Naive thymus-derived CD4-positive, alpha-beta T cell (primary cell): Measurements from ENCODE around the gene ZBTB48. TPM values are rescaled to one million over a fixed set of nuclear protein-coding genes. Genes with fewer than 3 reads are reported as not detected.

Source experiments
- ATAC-seq: fragments of 150-1000 bp; cut with Tn5 transposase; 2 replicates; pipeline ENCODE4 v1.10.0; 2021; ENCODE audit warnings: mild to moderate bottlenecking, moderate library complexity
- CTCF ChIA-PET: fragments of 350-600 bp; sonication (Branson Sonifier 250); formaldehyde crosslinking; loops from one replicate; lab custom pipeline; 2021; ENCODE audit warnings: antibody characterized with exemption; lab: Charles Lee
- POLR2A ChIA-PET: fragments of 350-600 bp; sonication (Branson Sonifier 250); formaldehyde crosslinking; loops from one replicate; lab custom pipeline; 2021; ENCODE audit warnings: antibody characterized with exemption, inconsistent platforms; lab: Charles Lee
- DNase-seq, 9 donors: peaks; one replicate each; pipeline versions ENCODE4 v3.0.0 to v3.0.0-alpha.2; 2020 to 2022; ENCODE audit warnings: mixed read lengths in 1 of 9
- H3K27ac ChIP-seq: one replicate; pipeline ENCODE4 v1.7.0; 2013; ENCODE audit warnings: mild to moderate bottlenecking, low read depth, low read length, moderate library complexity
- H3K27me3 ChIP-seq, 2 donors: one replicate each; pipeline ENCODE4 v1.7.0; 2013; ENCODE audit warnings: low read length in 2 of 2, mild to moderate bottlenecking in 2 of 2, moderate library complexity in 2 of 2; ENCODE audit not compliant: control insufficient read depth in 2 of 2, insufficient read depth in 2 of 2
- H3K36me3 ChIP-seq, 3 experiments: 1 replicate in 2 of 3; 2 replicates in 1 of 3; pipeline ENCODE4 v1.7.0; 2013; ENCODE audit warnings: low read length in 3 of 3, mild to moderate bottlenecking in 3 of 3, moderate library complexity in 1 of 3; ENCODE audit not compliant: insufficient read depth in 3 of 3, control insufficient read depth in 2 of 3
- H3K4me1 ChIP-seq, 2 donors: one replicate each; pipeline ENCODE4 v1.7.0; 2013; ENCODE audit warnings: low read length in 2 of 2, mild to moderate bottlenecking in 2 of 2, moderate library complexity in 1 of 2; ENCODE audit not compliant: control insufficient read depth in 2 of 2, insufficient read depth in 2 of 2
- H3K4me3 ChIP-seq: 2 replicates; pipeline ENCODE4 v1.7.0; 2013; ENCODE audit warnings: mild to moderate bottlenecking, low read length
- H3K9me3 ChIP-seq, 3 experiments: 1 replicate in 2 of 3; 2 replicates in 1 of 3; pipeline ENCODE4 v1.7.0; 2013; ENCODE audit warnings: low read length in 3 of 3; ENCODE audit not compliant: control insufficient read depth in 2 of 3
- H3K27ac Mint-ChIP-seq, 9 donors: one replicate each; pipeline ENCODE4 v1.8.0; 2020 to 2022; ENCODE audit warnings: mixed read lengths in 9 of 9, mild to moderate bottlenecking in 8 of 9, moderate library complexity in 5 of 9, inconsistent platforms in 2 of 9
- H3K27me3 Mint-ChIP-seq, 5 donors: one replicate each; pipeline ENCODE4 v1.8.0; 2021 to 2022; ENCODE audit warnings: mixed read lengths in 5 of 5, mild to moderate bottlenecking in 1 of 5
- H3K36me3 Mint-ChIP-seq, 5 donors: one replicate each; pipeline ENCODE4 v1.8.0; 2020 to 2022; ENCODE audit warnings: mixed read lengths in 5 of 5, mild to moderate bottlenecking in 3 of 5, inconsistent platforms in 1 of 5
- H3K4me1 Mint-ChIP-seq, 7 donors: one replicate each; pipeline ENCODE4 v1.8.0; 2020 to 2022; ENCODE audit warnings: mixed read lengths in 7 of 7, mild to moderate bottlenecking in 3 of 7, inconsistent platforms in 1 of 7
- H3K4me3 Mint-ChIP-seq, 10 donors: one replicate each; pipeline ENCODE4 v1.8.0; 2020 to 2022; ENCODE audit warnings: mild to moderate bottlenecking in 10 of 10, mixed read lengths in 10 of 10, moderate library complexity in 6 of 10, inconsistent platforms in 2 of 10
- H3K9me3 Mint-ChIP-seq, 11 donors: one replicate each; pipeline ENCODE4 v1.8.0; 2020 to 2022; ENCODE audit warnings: mixed read lengths in 11 of 11, mild to moderate bottlenecking in 4 of 11, inconsistent platforms in 1 of 11, moderate library complexity in 1 of 11
- intact Hi-C, 2 donors: fragments of 100-400 bp; cut with micrococcal nuclease; formaldehyde crosslinking; loops; one replicate each; pipeline ENCODE4 v1.15.1; 2023
- polyA plus RNA-seq, 2 donors: library from polyadenylated mRNA; unstranded; fragments of 300-500 nt; fragmentation: Illumina TruSeq; gene quantifications; one replicate each; pipeline ENCODE4 v1.2.3, GENCODE V29; 2021
- total RNA-seq, 6 experiments: library from RNA in 5 of 6; stranded (reverse) in 5 of 6; gene quantifications; 1 replicate in 5 of 6; 2 replicates in 1 of 6; pipeline ENCODE4 v1.2.3 and lab custom pipeline; 2021 to 2026

ZBTB48 gene
- total and polyA plus RNA-seq, 7 experiments from 2014 or later = 18.5 to 70.4 (median 40.8) TPM

DNA sequence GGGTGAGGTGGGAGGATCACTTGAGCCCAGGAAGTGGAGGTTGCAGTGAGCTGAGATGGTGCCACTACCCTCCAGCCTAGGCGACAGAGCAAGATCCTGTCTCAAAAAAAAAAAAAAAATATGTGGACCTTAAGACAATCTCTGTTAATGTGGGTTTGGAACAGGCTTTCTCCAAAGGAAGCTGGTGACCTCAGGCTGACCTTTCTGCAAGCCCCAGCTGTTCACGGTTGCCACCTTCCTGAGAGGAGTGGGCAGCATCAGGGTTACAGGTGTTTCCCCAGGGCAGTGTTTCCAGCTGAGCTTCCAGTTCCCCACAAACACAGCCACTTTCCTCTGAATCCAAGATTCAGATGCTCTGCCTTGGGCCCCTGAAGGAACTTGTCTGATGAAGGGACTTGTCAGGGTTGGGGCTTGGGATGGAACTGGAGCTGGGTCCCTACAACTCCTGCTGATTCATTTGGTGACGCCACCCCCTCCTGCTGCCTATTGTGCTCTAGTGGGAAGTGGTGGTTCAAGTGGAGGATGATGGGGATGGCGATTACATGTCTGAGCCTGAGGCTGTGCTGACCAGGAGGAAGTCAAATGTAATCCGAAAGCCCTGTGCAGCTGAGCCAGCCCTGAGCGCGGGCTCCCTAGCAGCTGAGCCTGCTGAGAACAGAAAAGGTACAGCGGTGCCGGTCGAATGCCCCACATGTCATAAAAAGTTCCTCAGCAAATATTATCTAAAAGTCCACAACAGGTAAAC, 1.9 kb downstream of the ZBTB48 start:
- Histone ChIP-seq H3K27me3 (no peaks in the 10 kb centered on the region), H3K4me1 (peaks cover 25 to 27% of the 10 kb centered on the region in 2 donors), H3K27ac (peak overlapping the region; percentile 38), H3K4me3 (no peak overlapping the region), H3K36me3 (peaks cover 0 to 9% (median 0%) of the 10 kb centered on the region in 3 experiments), H3K9me3 (no peaks in the 10 kb centered on the region)
- POLR2A ChIA-PET = interaction anchor here (0.7 to 6.9 kb wide), 8 partner anchors 20 to 122 kb away, joined by 3 to 153 read pairs (median 5); partner anchors contain the start of genes KLHL21, NOL9 and TAS1R1
- H3K4me3 Mint-ChIP-seq = peak overlapping the region; percentile 52 to 97 (median 88)
- ATAC-seq = peak; percentile 36
- H3K4me1 Mint-ChIP-seq = peaks cover 34 to 50% (median 40%) of the 10 kb centered on the region in 7 donors
- intact Hi-C loops = no loop called here
- peak overlapping the region; percentile 43 to 98 (median 91) for H3K27ac Mint-ChIP-seq
- H3K36me3 Mint-ChIP-seq = peaks cover 0 to 4% (median 0%) of the 10 kb centered on the region in 5 donors
- CTCF ChIA-PET = interaction anchor here (0.6 to 1.3 kb wide), 7 partner anchors 29 to 1262 kb away, joined by 3 to 4 read pairs (median 3); no protein-coding TSS in a partner anchor
- H3K9me3 Mint-ChIP-seq = peaks cover 0 to 2% (median 0%) of the 10 kb centered on the region in 11 donors
- H3K27me3 Mint-ChIP-seq = no peaks in the 10 kb centered on the region
- no peak for DNase-seq

DNA sequence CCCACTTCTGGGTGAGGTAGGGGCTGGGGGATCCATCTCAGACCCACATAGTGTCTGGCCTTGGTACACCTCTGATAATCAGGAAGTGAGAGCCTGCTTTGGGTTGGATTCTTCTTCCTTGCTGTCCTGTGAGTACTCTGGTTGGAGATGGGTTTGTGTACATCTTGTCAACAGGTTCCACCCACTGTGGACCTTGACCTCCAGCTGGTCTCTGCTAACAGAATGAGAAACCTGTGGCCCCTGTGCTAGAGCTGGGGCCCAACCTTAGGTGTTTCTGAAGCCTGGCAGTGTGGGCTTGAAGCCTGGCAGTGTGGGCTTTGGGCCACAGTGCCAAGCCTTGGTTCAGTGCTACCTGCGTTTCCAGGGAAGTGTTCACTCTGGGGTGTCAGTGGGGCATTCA, 2.6 kb downstream of the ZBTB48 start:
- ChIA-PET POLR2A (interaction anchor here (3.2 to 6.9 kb wide), 2 partner anchors 19 to 28 kb away, joined by 21 to 153 read pairs; partner anchors contain the start of genes KLHL21, NOL9 and TAS1R1), CTCF (interaction anchor here (0.6 to 1.1 kb wide), 2 partner anchors 29 to 30 kb away, joined by 3 to 4 read pairs; no protein-coding TSS in a partner anchor)
- Histone ChIP-seq H3K27ac (peak overlapping the region; percentile 38), H3K27me3 (no peaks in the 10 kb centered on the region), H3K4me3 (no peak overlapping the region), H3K4me1 (peaks cover 27 to 31% of the 10 kb centered on the region in 2 donors), H3K36me3 (peaks cover 0 to 9% (median 0%) of the 10 kb centered on the region in 3 experiments), H3K9me3 (no peaks in the 10 kb centered on the region)
- peak overlapping the region in 8 of 9 donors; percentile 26 to 98 (median 74) for H3K27ac Mint-ChIP-seq
- ATAC-seq (no peak), DNase-seq (no peak)
- H3K36me3 Mint-ChIP-seq = peaks cover 0 to 4% (median 0%) of the 10 kb centered on the region in 5 donors
- peaks cover 0 to 2% (median 0%) of the 10 kb centered on the region in 11 donors for H3K9me3 Mint-ChIP-seq
- H3K27me3 Mint-ChIP-seq = no peaks in the 10 kb centered on the region
- peaks cover 35 to 56% (median 44%) of the 10 kb centered on the region in 7 donors for H3K4me1 Mint-ChIP-seq
- peak overlapping the region; percentile 52 to 97 (median 72) for H3K4me3 Mint-ChIP-seq
- intact Hi-C loops = no loop called here

DNA sequence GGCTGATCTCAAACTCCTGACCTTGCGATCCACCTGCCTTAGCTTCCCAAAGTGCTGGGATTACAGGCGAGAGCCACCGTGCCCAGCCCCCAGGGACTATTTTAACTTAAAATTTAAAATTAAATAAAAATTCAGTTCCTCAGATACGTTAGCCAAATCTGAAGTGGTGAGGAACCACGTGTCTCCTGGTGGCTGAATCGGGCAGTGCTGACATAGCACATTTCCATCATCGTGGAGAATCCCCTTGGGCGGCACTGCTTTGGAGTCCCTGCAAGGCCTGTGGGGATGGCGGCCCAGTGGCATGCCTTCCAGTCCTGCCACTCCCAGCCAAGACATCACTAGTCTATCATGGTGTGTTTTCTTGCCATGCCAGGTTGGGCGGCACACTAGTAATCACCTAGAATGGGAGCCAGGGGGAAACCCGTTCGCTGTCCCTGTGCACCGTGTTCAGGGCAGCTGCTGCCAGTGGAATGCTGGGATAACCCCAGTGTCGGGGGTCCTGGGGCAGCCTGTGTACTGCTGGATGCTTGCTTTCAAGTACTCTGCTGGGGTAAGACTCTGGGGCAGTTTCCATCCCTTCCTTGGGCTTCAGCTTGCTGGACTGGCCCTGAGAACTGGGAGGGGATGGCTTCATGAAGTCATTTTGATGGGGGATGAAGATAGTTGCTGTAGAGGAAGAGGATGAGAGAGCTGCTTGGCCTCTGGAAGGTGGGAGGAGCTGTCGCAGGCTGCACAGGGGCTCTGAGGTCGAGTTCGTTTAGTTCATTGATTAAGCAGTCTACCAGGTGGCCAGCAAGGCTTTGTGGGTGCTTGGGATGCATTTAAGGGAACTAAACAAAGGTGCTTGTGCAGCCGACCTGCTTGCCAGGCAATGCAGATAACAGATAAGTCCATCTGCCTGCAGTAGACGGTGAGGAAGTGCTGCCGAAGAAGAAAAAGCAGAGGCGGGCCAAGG, 4.6 kb downstream of the ZBTB48 start:
- Mint-ChIP-seq H3K9me3 (peaks cover 0 to 2% (median 0%) of the 10 kb centered on the region in 11 donors), H3K27ac (peak overlapping the region in 8 of 9 donors; percentile 7 to 82 (median 32)), H3K27me3 (no peaks in the 10 kb centered on the region), H3K4me3 (peak overlapping the region in 1 of 10 donors; percentile 16), H3K4me1 (peaks cover 28 to 57% (median 48%) of the 10 kb centered on the region in 7 donors), H3K36me3 (peaks cover 0 to 4% (median 0%) of the 10 kb centered on the region in 5 donors)
- H3K27ac ChIP-seq = no peak overlapping the region
- DNase-seq (no peak), ATAC-seq (no peak)
- no peak overlapping the region for H3K4me3 ChIP-seq
- H3K27me3 ChIP-seq = no peaks in the 10 kb centered on the region
- peaks cover 0 to 28% (median 0%) of the 10 kb centered on the region in 3 experiments for H3K36me3 ChIP-seq
- POLR2A ChIA-PET = interaction anchor here (0.8 to 1.2 kb wide), 2 partner anchors 15 to 16 kb away, joined by 3 read pairs; no protein-coding TSS in a partner anchor
- intact Hi-C loops = no loop called here
- CTCF ChIA-PET = no interaction called here
- H3K9me3 ChIP-seq = no peaks in the 10 kb centered on the region
- H3K4me1 ChIP-seq = peaks cover 23 to 29% of the 10 kb centered on the region in 2 donors

DNA sequence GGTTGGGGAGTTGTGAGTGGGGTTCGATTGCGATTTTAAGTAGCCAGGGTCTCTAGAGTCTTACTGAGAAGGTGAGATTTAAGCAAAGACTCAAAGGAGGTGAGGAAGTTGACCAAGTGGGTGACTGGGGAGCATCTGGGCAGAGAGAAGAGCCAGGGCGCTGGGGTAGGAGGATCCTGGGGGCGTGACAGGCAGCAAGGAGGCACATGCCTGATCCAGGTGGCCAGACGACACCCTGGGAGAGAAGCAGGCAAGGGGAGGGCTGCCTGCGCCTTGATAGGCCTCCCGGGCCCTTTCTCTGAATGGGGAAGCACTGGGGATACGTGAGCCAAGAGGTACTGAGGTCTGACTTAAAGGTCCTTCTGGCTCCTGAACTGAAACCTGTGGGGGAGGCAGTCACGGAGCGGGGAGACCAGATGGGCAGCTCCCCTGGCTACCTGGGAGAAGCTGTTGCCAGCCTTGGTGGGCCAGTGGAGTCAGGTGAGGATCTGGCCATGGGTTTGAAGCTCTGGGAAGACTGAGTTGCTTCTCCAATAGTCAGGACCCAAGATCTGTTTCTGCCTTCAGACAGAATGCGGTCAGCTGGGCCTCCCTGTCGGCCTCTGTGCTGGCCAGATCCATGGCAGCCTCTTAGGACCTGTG, 5.4 kb downstream of the ZBTB48 start:
- ChIA-PET POLR2A (interaction anchor here (1.2 kb wide), 1 partner anchor 15 kb away, joined by 3 read pairs; no protein-coding TSS in a partner anchor), CTCF (no interaction called here)
- no peak overlapping the region for H3K4me3 ChIP-seq
- no peaks in the 10 kb centered on the region for H3K27me3 ChIP-seq
- Mint-ChIP-seq H3K27me3 (no peaks in the 10 kb centered on the region), H3K27ac (peak overlapping the region in 5 of 9 donors; percentile 7 to 82 (median 11)), H3K4me1 (peaks cover 26 to 59% (median 43%) of the 10 kb centered on the region in 7 donors), H3K9me3 (peaks cover 0 to 2% (median 0%) of the 10 kb centered on the region in 11 donors), H3K36me3 (peaks cover 0 to 8% (median 0%) of the 10 kb centered on the region in 5 donors), H3K4me3 (no peak overlapping the region)
- no peaks in the 10 kb centered on the region for H3K9me3 ChIP-seq
- DNase-seq (no peak), ATAC-seq (no peak)
- peaks cover 21 to 27% of the 10 kb centered on the region in 2 donors for H3K4me1 ChIP-seq
- intact Hi-C loops = no loop called here
- H3K27ac ChIP-seq = no peak overlapping the region
- H3K36me3 ChIP-seq = peaks cover 0 to 32% (median 0%) of the 10 kb centered on the region in 3 experiments

DNA sequence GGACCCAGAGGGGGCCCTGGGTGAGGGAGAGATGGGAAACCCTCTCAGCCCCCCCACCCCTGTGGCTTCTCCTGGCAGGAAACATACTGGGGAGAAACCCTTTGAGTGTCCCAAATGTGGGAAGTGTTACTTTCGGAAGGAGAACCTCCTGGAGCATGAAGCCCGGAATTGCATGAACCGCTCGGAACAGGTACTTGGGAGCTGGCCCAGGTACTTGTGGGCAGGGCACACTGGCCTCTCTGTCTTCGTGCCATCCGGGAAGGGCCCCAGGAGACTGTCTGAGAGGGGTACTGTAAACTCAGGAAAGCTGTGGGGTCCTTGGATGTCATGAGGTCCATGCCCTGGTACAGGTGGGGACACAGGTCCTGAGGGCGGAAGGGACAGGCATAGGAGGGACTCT, 6.0 kb downstream of the ZBTB48 start:
- Histone ChIP-seq H3K4me1 (peaks cover 16 to 22% of the 10 kb centered on the region in 2 donors), H3K27ac (no peak overlapping the region), H3K9me3 (no peaks in the 10 kb centered on the region), H3K36me3 (peaks cover 0 to 34% (median 0%) of the 10 kb centered on the region in 3 experiments), H3K27me3 (no peaks in the 10 kb centered on the region), H3K4me3 (no peak overlapping the region)
- DNase-seq (no peak), ATAC-seq (no peak)
- Mint-ChIP-seq H3K36me3 (peaks cover 0 to 8% (median 0%) of the 10 kb centered on the region in 5 donors), H3K4me3 (no peak overlapping the region), H3K4me1 (peaks cover 21 to 57% (median 41%) of the 10 kb centered on the region in 7 donors), H3K27ac (no peak overlapping the region), H3K27me3 (no peaks in the 10 kb centered on the region), H3K9me3 (peaks cover 0 to 2% (median 0%) of the 10 kb centered on the region in 11 donors)
- intact Hi-C loops = no loop called here
- CTCF ChIA-PET = no interaction called here
- POLR2A ChIA-PET = interaction anchor here (0.6 to 1.2 kb wide), 2 partner anchors 10 to 14 kb away, joined by 3 read pairs; no protein-coding TSS in a partner anchor
